ENCODE results near the gene FAM162B. TPM values are rescaled to one million over a fixed set of nuclear protein-coding genes. Genes with fewer than 3 reads are reported as not detected.
"Not testable (repeated sequence)": the region's sequence is repeated elsewhere in the genome, so short reads cannot be mapped to it uniquely, and the experiment has no call there.

FAM162B gene
- total RNA-seq (2014; rRNA removed; shearing (Covaris generic)) = 0.29 and 3.0 TPM in 2 replicates

DNA sequence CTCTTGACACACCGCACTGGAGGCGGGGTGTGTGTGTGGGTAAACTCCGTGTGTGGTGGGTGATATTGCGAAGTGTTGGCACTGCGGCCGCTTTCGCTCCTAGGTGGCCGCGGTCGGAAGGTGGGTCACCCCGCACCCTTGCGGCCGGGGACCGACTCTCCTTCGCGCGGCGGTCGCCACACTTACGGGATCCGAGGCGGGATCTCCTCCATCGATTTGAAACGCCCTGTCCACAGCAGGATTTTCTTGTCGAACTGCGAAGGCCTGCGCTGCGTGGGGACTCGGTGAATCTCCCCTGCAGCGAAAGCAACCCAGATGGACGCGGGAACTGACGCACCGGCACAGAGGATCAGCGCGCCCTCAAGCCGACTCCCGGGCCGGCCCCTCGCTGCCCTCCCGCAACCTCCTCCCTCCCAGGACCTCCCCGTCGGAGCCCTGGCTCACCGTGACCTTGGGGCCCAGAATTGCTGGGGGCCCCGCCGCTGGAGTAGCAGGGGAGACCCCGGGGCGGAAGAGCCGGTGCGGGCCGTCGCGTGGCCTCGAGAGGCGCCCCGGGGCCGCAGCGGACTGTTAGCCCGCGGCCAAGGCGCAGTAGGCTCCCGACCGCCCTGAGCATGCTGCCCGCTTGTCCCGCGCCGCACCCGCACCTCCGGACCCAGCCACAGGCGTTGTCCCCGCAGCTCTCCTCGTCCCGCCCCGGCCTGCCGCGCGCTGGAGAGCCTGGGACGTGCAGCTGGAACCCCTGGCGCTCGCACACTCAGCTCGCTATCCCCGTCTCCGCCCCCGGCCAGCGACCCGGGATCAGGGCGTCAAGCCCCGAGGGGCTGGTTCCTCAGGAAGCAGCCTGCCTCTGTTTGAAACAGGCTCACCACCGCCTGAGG lies at the start of gene FAM162B:
Gene FAM162B, minus strand, starts transcription at position 759 of the 881 bp plus-strand sequence. Its CDS starts 143 bp downstream, at position 616.
- peak; percentile 48 for DNase-seq (ENCODE audit: low read depth)

DNA sequence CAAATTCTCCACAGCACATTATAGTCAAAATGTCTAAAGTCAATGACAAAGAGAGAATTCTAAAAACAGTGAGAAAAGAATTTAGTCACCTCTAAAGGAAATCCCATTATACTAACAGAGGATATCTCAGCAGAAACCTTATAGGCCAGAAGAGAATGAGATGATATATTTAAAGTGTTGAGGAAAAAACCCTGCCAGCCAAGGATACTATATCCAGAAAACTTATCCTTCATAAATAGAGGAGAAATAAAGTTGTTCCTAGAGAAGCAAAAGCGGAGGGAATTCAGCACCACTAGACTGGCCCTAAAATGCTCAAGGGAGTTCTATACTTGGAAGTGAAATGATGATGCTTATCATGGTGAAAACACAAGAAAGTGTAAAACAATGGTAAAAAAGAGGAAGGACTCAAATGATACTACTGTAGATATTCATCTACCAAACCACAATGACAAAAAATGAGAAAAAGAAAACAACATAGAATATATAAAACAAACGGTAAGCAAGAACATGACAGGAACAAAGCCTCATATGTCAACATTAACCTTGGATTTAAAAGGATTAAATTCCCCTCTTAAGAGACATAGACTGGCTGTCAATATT lies 46.6 kb upstream of the FAM162B start:
- no peak for DNase-seq (ENCODE audit: low read depth)

DNA sequence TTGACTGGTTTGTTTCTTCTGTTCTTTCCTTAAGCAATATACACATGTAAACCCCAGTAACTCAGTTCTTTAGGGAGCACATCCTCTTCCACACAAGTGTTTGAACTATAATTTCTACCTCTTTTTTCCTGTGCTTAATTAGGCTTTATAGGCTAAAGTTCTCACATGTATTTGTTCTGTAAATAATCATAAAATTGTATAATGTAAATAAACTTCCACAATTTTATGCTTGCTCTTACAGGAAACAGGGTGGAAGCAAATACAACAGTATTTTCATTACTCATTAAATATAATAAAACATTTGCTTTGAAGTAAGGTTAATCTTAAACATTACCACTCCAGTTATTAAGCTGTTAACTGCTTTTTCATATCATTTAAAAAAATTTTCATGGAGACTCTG lies 36.5 kb upstream of the FAM162B start:
- no peak for DNase-seq (ENCODE audit: low read depth)

DNA sequence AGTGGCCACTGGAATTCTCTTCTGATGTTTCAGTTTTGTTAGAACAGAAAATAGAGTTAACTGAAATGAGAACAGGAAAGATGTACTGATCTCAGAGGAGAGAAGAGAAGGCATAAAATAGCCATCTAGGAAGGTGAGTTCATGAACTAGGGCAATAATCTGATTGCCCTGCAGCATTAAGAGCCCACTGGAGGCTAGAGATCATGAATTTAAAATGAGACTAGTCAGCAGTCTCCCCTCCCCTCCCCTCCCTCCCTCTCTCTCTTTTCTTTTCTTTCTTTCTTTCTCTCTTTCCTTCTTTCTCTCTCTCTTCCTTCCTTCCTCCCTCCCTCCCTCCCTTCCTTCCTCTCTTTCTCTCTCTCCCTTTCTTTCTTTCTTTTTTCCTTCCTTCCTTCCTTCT lies 34.4 kb upstream of the FAM162B start:
- no peak for DNase-seq (ENCODE audit: low read depth)

DNA sequence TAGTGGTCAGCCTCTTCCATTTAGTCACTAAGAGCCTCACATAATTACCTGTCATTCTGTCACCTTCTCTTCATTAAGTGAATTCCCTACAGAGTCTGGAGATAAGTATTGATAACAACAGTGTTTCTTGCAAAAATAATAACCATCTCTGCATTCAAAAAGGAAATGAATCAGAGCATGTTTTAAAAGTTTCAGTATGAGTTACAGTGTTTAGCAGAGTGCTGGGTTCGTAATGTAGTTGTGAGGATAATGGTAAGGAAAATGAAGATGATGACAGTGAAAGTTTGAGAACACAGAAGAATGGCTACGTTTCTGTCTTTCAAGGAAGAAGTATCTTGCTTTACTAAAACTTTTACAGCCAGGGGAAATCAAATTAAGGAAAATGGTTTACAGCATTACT lies 32.1 kb upstream of the FAM162B start:
- DNase-seq (ENCODE audit: low read depth) = no peak

DNA sequence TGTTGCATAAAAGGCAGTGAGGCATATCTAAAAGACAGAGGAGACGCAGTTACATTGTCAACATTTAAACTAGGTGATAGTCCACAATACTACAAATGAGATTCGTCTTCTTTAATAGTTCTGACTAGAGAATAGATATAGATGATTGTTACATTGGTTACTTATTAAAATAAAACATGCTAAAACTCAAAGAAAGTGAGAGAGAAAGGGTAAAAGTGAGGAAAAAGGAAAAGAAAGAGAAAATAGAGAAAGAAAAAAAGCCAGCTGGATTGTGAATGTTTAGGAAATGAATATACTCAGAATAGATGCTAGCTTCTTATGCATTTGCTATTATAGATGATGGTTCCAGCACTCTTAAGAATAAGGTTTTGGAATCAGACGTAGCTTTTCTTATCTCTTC lies 27.7 kb upstream of the FAM162B start:
- no peak for DNase-seq (ENCODE audit: low read depth)

DNA sequence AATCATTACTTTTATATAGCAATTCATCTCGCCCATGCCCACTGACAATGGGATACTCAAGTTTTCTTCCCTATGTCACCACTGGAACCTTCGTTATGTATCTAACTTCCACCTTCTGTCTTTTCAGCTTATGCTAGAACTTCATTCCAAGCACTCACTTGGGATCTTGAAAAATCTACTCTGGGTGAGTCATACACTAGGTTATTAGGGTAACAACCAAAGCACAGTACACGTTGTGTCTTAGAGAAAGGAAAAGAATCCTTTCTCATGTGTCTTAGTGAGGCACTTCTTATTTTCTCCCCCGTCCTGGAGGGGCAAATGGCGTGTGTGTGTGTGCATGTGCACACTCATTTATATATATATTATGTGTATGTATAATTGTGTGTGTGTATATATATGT lies 18.3 kb upstream of the FAM162B start:
- DNase-seq (ENCODE audit: low read depth) = peak; percentile 4

DNA sequence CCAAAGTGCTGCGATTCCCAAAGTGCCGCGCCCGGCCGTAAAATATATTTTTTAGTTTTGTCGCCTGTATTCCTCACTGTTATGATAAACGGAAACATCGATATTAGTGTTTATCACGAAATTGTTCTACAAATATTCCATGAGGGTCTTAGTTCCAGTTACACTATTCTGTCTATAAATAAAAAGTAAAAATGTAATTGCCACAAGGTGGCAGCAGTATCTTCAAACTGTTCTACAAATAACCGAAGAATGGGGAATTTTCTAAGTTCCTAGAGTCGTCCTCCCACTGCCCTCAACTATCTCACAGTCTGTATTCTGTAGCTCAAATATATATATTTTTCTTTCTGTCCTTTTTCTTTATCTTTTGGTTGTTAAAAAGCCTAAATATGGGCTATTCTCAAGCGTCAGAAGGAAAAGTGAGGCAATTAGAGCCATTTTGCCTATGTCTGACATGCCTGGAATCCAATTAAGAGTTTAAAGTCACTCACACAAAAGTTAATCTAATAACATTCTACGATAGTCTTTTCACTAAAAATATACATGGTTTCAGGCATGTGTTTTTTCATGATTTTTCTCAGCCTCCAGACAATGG lies 14.2 kb upstream of the FAM162B start:
- peak; percentile 11 for DNase-seq (ENCODE audit: low read depth)

DNA sequence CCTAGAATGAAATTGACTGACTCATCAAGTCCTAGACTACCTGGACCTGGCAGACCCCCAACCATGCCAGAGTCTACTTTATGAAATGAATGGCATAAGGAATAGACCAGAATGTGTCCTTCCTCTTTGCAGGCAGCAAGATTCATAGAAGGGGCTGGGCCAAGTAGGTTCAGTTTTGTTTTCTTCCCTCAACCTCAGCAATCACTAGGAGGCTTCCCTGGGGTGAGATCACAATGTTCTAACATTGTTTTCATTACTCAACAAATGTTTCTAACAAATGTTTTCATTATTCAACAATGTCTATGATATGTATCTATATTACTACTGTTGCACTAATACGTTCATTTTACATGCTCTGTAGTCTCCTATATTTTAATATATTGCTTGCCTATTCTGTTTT lies 8.4 kb upstream of the FAM162B start:
- no peak for DNase-seq (ENCODE audit: low read depth)

DNA sequence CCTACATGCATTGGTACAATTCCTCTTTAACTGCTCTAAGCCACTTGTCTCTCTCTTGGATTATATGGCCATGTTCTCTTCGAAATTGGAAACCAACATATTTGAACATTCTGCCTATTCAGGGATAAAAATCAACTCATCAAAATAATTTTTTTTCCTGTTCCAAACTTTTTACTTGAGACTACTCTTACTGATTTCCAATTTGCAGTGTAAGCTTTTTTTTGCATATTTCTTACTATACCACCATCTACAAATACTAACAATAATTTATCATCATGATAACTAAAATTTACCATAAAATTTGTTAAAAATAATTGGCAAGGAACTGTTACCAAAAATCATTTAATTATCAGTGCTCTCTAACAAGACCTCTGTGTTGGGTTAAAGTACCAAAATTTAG lies 6.9 kb upstream of the FAM162B start:
- DNase-seq (ENCODE audit: low read depth) = no peak

DNA sequence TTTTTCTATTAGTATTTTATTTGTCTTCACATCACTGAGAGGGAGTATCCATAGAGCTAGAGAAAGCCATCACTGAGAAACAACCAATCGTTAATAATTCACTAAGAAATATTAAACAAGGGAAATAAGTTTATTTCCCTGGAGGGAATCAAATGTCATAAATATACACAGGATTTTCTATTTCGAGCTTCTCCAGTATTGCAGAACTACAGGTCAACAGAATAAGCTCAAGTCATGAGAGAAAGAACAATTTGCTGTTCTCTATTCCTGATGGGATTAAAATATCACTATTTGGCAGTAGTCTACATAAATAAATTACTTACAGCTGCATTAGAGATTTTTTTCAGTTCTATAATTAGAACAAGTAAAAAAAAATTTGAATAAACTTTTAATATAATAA lies 2.2 kb upstream of the FAM162B start:
- DNase-seq (ENCODE audit: low read depth) = no peak

DNA sequence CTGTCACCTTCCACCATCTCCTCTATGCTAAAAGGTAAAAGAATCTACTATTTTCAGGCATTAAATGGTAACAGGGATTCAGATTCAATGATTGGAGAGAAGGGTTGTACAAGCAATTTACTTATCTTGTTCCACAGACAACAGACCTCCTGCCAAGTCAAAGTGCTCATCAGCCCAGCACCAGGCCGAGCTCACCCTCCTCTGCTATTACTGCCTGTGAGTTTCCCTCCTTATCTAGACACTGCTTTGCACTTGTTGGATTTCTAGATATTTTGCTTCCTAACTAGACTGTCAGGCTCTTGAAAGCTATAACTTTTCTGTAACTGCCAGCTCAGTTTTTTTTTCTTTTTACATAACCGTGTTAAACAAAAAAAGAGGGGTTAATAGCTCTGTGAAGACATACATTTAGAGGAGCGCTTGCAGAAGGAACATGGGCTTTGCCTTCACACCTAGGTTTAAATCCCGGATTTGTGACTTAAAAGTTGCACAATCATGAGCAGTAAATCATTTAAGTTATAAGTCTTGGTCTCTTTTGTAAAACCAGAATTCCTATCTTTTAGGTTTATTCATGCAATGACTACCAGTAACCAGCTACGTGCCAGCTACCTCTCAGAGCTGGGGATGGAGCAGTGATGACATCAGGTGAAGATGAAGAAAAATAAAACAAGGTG lies 1.1 kb upstream of the FAM162B start:
- DNase-seq (ENCODE audit: low read depth) = no peak

DNA sequence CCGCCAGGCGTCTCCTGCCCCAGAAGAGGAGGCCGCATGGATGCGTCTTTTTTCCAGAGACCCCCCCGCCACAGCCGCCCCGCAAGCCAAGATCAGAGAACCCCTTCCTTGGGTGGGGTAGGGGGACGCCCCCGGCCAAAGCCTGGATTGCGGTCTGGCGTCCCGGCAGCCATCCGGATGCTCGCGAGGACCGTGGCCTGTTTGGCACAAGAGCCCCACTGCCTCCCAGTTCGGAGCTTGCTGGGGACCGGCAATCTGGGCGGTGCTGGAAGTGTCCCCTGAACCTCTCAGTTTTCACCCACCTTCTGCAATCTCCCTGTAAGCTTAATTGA lies 924 bp downstream of the FAM162B start:
- no peak for DNase-seq (ENCODE audit: low read depth)

DNA sequence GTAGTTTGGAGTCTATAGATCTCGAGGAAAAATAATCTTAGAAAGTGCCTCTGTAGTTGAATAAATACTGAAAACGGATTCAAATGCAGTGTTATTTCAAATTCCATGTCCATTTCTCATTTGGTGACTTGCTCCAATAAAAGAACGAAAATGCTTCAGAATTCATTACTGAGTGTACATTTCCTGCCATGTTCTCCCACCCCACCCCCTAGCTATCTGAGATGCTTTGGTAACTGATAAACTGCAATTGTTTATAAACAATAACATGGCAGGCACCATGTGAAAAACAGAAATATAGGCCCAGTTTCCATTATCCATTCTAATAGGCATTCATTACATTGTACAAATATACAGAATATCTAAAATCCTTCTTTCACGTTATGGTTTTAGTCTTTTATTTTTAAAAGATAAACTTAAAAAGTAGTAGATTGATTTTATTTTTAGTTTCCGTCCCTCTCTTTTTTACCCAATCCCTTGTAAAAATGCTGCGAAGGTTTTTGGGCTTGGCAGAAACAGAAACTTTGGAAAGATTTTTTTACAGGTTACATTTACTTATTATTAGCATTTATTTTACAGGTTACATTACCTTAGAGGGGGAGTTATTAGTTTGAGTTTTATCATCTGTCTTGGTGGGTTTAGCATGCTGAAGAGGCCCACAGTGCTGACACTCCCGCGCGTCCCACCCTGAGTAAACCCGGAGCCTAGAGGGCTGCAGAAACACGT lies 1.5 kb downstream of the FAM162B start:
- DNase-seq (ENCODE audit: low read depth) = no peak

DNA sequence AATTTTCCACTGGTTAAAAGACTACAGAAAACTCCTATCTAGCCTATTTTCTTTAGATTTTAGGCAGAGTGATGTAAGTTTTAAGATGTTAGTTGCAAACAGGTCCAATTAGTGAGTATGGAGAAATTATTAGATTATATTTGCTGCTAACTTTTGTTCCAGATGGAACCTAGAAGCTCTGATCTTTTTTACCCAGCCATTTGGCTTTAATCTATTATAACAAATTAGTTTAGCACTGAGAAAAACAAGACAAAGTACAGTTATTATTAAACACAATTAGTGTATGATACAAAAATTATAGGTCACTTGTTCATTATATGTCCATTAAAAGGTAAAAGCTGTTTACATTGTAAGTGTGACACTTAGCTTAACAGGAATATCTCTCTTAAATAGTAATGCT lies 2.5 kb downstream of the FAM162B start:
- DNase-seq (ENCODE audit: low read depth) = no peak

DNA sequence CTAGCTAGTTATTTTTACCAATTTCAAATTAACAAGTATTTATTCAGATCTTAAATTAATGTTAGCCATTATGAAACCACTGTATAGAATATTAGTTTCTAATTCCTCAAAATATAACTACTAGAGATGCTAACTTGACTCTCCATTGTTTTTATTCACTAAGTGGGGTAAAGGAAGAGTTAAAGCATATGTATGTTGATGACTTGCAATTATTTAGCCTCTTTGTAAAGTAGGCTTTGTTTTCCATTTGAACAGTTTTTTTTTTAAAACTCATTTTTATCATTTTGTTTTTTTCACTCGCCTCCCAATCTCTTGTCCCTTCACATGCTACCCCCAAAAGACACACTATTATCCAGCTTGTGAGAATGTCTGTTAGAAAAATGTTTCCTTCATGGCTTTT lies 3.3 kb downstream of the FAM162B start:
- DNase-seq (ENCODE audit: low read depth) = no peak

DNA sequence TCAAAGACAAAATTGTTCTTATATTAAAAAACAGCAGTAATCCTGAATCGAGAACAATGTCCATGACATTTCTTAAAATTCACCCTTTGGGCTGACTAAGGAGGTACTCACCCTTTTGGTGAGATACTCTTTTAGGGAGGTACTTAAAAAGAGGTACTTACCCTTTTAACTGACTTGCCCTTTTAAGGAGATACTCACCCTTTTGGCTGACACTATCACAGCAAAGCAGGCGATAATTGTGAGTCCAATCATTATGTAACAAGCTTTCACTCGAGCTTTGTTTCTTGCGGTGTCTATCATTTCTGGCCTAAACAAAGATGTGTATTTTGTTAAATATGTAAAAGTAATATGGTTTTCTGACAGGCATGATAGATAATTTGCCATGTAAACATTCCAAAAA lies 3.7 kb downstream of the FAM162B start:
- no peak for DNase-seq (ENCODE audit: low read depth)

DNA sequence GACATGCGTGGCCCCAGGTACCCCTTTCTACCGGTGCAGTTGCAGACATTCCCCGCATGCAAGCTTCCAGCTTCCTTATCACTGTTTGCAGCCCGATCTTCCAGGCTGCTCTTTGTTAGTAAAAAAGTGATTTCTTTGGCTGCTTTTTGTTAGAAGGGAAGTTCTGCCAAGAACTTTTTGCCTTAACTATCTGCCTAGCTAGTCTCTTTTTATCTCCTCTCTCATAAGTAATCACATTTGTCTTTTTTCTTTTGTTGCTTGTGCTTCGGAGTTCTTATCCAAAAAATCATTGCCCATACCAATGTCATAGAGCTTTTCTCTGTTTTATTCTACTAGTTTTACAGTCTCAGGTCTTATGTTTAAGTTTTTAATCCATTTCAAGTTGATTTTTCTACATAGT lies 20.3 kb downstream of the FAM162B start:
- no peak for DNase-seq (ENCODE audit: low read depth)

DNA sequence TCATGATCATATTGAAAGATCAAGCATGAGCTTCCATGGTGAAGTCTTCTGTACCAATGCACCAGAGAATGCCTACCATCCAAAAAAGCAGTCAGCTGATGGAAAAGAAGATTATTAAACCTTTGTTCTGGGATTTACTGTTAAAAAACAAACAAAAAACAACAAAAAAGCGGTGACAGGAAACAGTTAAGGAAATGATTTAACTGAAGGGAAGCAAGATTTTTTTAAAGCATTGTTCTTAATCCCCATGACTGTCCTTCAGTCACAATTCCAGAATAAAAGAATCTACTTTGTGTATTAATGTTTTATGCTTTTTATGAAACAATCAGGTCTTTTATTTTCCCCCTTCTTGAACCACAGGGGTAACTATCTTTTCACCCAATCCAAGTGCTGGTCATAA lies 23.9 kb downstream of the FAM162B start:
- no peak for DNase-seq (ENCODE audit: low read depth)

DNA sequence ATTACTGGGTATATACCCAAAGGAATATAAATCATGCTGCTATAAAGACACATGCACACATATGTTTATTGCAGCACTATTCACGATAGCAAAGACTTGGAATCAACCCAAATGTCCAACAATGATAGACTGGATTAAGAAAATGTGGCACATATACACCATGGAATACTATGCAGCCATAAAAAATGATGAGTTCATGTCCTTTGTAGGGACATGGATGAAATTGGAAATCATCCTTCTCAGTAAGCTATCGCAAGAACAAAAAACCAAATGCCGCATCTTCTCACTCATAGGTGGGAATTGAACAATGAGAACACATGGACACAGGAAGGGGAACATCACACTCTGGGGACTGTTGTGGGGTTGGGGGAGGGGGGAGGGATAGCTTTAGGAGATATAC lies 25.0 kb downstream of the FAM162B start:
- DNase-seq (ENCODE audit: low read depth) = not testable (repeated sequence)

DNA sequence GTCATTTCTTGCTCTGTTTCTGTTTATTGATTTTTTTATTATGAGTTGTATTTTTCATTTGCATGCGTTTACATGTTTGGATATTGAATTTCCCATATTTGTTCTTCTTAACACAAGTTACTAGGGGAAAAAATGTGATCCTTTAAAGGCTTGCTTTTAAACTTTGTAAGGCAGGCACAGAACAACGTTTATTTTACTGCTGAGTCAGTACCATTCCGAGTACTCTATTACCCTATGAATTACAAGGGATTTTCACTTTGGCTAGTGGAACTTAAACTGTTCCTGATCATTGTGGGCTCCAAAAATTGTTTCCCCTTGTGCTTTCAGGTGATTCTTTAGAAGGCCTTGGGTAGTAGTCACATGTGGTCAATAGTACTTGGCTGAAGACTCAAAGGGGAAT lies 28.5 kb downstream of the FAM162B start:
- DNase-seq (ENCODE audit: low read depth) = no peak

DNA sequence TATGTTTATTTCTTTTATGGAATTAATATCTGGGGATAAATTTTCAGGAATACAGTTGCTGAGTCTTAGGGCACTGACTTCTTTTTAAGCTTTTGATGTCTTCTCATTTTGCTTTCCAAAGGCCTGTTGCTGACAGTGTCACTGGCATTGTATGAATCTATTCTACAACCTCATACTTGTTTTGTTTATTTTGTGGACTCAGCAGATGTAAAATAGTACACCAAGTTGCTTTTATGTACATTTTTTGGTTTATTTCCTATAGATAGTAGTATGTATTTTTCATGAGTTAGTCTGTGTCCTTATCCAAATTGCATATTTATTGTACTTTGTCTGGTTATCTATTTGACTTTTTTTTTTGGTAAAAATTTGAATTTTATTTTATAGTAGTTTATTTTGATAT lies 35.0 kb downstream of the FAM162B start:
- no peak for DNase-seq (ENCODE audit: low read depth)
